Keratinocyte (primary cell): ENCODE results near the gene CRYL1. TPM values are rescaled to one million over a fixed set of nuclear protein-coding genes. Genes with fewer than 3 reads are reported as not detected.

Source experiments
- DNase-seq: peaks from one replicate; pipeline ENCODE4 v3.0.0-alpha.2; 2011; ENCODE audit warnings: low read depth, missing footprints, low spot score
- FAIRE-seq: peaks from 2 replicates; lab custom pipeline; 2011; peaks lifted over from hg19 to GRCh38; lab: Jason Lieb, UNC
- H2AFZ ChIP-seq: 2 replicates; pipeline ENCODE4 v1.6.0; 2012; ENCODE audit warnings: low read length, control low read depth, inconsistent platforms; ENCODE audit not compliant: control insufficient read depth
- H3K27ac ChIP-seq: 2 replicates; pipeline ENCODE4 v1.5.1; 2011; ENCODE audit warnings: low read length; ENCODE audit not compliant: control insufficient read depth, insufficient read depth
- H3K27me3 ChIP-seq: 3 replicates; pipeline ENCODE4 v1.6.0; 2011; ENCODE audit warnings: low read length; ENCODE audit not compliant: control insufficient read depth, insufficient read depth; ENCODE audit errors: extremely low read depth
- H3K36me3 ChIP-seq, 2 experiments: 2 replicates in 1 of 2; 3 replicates in 1 of 2; pipeline ENCODE4 v1.5.1; 2011; ENCODE audit warnings: low read length in 2 of 2, mild to moderate bottlenecking in 1 of 2; ENCODE audit not compliant: control insufficient read depth in 2 of 2, insufficient read depth in 2 of 2; ENCODE audit errors: extremely low read depth in 1 of 2
- H3K4me1 ChIP-seq: 3 replicates; pipeline ENCODE4 v1.5.1; 2011; ENCODE audit warnings: low read length; ENCODE audit not compliant: control insufficient read depth, insufficient read depth; ENCODE audit errors: extremely low read depth
- H3K4me2 ChIP-seq: 3 replicates; pipeline ENCODE4 v1.6.0; 2011; ENCODE audit warnings: low read depth, low read length; ENCODE audit not compliant: control insufficient read depth, insufficient read depth; ENCODE audit errors: extremely low read depth
- H3K4me3 ChIP-seq, 3 experiments: fragments of 200-600 bp in 1 of 3; sonication (generic) in 1 of 3; 2 replicates in 2 of 3; 3 replicates in 1 of 3; pipeline ENCODE4 v1.5.1; 2011 to 2016; ENCODE audit warnings: low read length in 3 of 3, mild to moderate bottlenecking in 3 of 3, control low read depth in 2 of 3, inconsistent platforms in 1 of 3, low read depth in 1 of 3, mixed read lengths in 1 of 3, mixed run types in 1 of 3, moderate library complexity in 1 of 3; ENCODE audit not compliant: control insufficient read depth in 2 of 3, insufficient read depth in 2 of 3; ENCODE audit errors: extremely low read depth in 1 of 3
- H3K79me2 ChIP-seq: 2 replicates; pipeline ENCODE4 v1.6.0; 2012; ENCODE audit warnings: low read length; ENCODE audit not compliant: control insufficient read depth, insufficient read depth
- H3K9ac ChIP-seq: 3 replicates; pipeline ENCODE4 v1.6.0; 2011; ENCODE audit warnings: low read length; ENCODE audit not compliant: control insufficient read depth, insufficient read depth; ENCODE audit errors: extremely low read depth
- H3K9me1 ChIP-seq: 3 replicates; pipeline ENCODE4 v1.6.0; 2011; ENCODE audit warnings: low read length; ENCODE audit not compliant: control insufficient read depth, insufficient read depth; ENCODE audit errors: extremely low read depth
- H3K9me3 ChIP-seq: 2 replicates; pipeline ENCODE4 v1.5.1; 2012; ENCODE audit warnings: low read depth, low read length; ENCODE audit not compliant: control insufficient read depth
- H4K20me1 ChIP-seq: 3 replicates; pipeline ENCODE4 v1.6.0; 2011; ENCODE audit warnings: low read length; ENCODE audit not compliant: control insufficient read depth, insufficient read depth; ENCODE audit errors: extremely low read depth
- CTCF ChIP-seq, 3 experiments: IDR thresholded peaks in 1 of 3; conservative IDR thresholded peaks in 1 of 3; optimal IDR thresholded peaks in 1 of 3; 2 replicates in 2 of 3; 3 replicates in 1 of 3; pipeline versions ENCODE3 to v1.5.1; 2011; ENCODE audit warnings: low read length in 3 of 3, mild to moderate bottlenecking in 3 of 3, moderate library complexity in 2 of 3, control low read depth in 1 of 3, inconsistent platforms in 1 of 3; ENCODE audit not compliant: insufficient read depth in 2 of 3; ENCODE audit errors: extremely low read depth in 1 of 3
- EZH2 ChIP-seq: IDR thresholded peaks from one replicate; pipeline ENCODE4 v1.6.1; 2012; ENCODE audit warnings: inconsistent platforms, mild to moderate bottlenecking, low read length, moderate library complexity
- dilution Hi-C: fragments of 300-500 bp; cut with MboI; formaldehyde crosslinking; loops from one replicate; pipeline ENCODE4 v1.7.0; 2020; ENCODE audit warnings: low sequenced_read_pairs; ENCODE audit not compliant: extremely low pct_ligation_motif_present
- polyA plus RNA-seq, 5 experiments: library from polyadenylated mRNA; depleted of rRNA in 3 of 5; stranded (reverse) in 3 of 5; stranded (forward) in 1 of 5; unstranded in 1 of 5; fragments of >200 nt; gene quantifications; 1 replicate in 1 of 5; 2 replicates in 3 of 5; 3 replicates in 1 of 5; pipeline versions ENCODE4 v1.2.1 to v1.2.3, GENCODE V29; 2011 to 2012; ENCODE audit warnings: missing spikeins in 2 of 5, low read depth in 1 of 5, low replicate concordance in 1 of 5

CRYL1 gene
- polyA plus RNA-seq, 1 donor (not counting 4 experiments of a cell fraction or from before 2014, with no cell fraction given) = 27.2 TPM

DNA sequence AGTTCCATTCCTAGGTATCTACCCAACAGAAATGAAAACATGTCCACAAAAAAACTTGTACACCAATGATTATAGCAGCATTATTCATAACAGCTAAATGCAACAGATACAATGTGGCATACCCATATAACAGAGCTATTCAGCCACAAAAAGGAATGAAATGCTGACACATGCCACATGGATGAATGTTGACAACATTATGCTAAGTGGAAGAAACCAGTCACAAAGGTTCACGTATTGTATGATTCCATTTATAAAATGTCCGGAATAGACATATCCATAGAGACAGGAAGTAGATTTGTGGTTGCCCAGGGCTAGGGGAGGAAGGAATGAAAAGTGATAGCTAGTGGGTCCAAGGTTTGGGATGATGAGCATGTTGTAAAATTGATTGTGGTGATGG, 10.8 kb downstream of the CRYL1 start:
- TF ChIP-seq CTCF (optimal IDR thresholded peaks at IDR 0.05 in 1 of 3, IDR thresholded peaks at IDR 0.05 in 1 of 3, conservative IDR thresholded peaks at IDR 0.05 in 1 of 3; ENCODE audit: extremely low read depth in 1 of 3, insufficient read depth in 2 of 3, low read length in 3 of 3) = no peak
- TF ChIP-seq EZH2 = no peak
- Histone ChIP-seq H3K36me3 (peaks cover 2 to 4% of the 10 kb centered on the region in 2 experiments), H3K27ac (no peak overlapping the region), H2AFZ (no peak overlapping the region), H3K79me2 (no peaks in the 10 kb centered on the region), H3K4me1 (no peaks in the 10 kb centered on the region), H3K4me2 (no peak overlapping the region), H3K9me3 (no peaks in the 10 kb centered on the region), H3K27me3 (no peaks in the 10 kb centered on the region), H3K9me1 (no peaks in the 10 kb centered on the region), H3K9ac (no peak overlapping the region), H3K4me3 (no peak overlapping the region), H4K20me1 (no peaks in the 10 kb centered on the region)
- DNase-seq (no peak), FAIRE-seq (peak; percentile 68)
- dilution Hi-C loops = no loop called here

GRCh38 chr13:20513466-20513995, 12.1 kb downstream of the CRYL1 start:
- dilution Hi-C loops = no loop called here
- no peak for FAIRE-seq

More at GRCh38 chr13:20513466-20513995, 12.1 kb downstream of the CRYL1 start:
- Histone ChIP-seq H3K9me1 (no peaks in the 10 kb centered on the region), H3K27me3 (no peaks in the 10 kb centered on the region), H4K20me1 (no peaks in the 10 kb centered on the region), H2AFZ (no peak overlapping the region), H3K4me2 (no peak overlapping the region), H3K9ac (no peak overlapping the region), H3K79me2 (no peaks in the 10 kb centered on the region), H3K4me1 (no peaks in the 10 kb centered on the region), H3K9me3 (no peaks in the 10 kb centered on the region), H3K36me3 (peaks cover 2 to 4% of the 10 kb centered on the region in 2 experiments), H3K4me3 (no peak overlapping the region), H3K27ac (no peak overlapping the region)
- no peak for TF ChIP-seq CTCF (optimal IDR thresholded peaks at IDR 0.05 in 1 of 3, IDR thresholded peaks at IDR 0.05 in 1 of 3, conservative IDR thresholded peaks at IDR 0.05 in 1 of 3; ENCODE audit: extremely low read depth in 1 of 3, insufficient read depth in 2 of 3, low read length in 3 of 3)
- TF ChIP-seq EZH2 = no peak
- DNase-seq = no peak
